Ishikawa (cell line): ENCODE data around the gene NT5E.

ENCODE experiments used
- CEBPB ChIP-seq: IDR thresholded peaks from 2 replicates; pipeline ENCODE4 v1.6.1; 2012
- CREB1 ChIP-seq: IDR thresholded peaks from 2 replicates; pipeline ENCODE4 v1.6.1; 2012; ENCODE audit warnings: low read depth
- EGR1 ChIP-seq: IDR thresholded peaks from 2 replicates; pipeline ENCODE4 v1.6.1; 2012
- EP300 ChIP-seq: IDR thresholded peaks from 2 replicates; pipeline ENCODE4 v1.6.1; 2012; ENCODE audit warnings: borderline replicate concordance
- FOXM1 ChIP-seq: IDR thresholded peaks from 2 replicates; pipeline ENCODE4 v1.6.1; 2012; ENCODE audit warnings: low read depth, borderline replicate concordance
- NFIC ChIP-seq: IDR thresholded peaks from 2 replicates; pipeline ENCODE4 v1.6.1; 2012
- RAD21 ChIP-seq: IDR thresholded peaks from 2 replicates; pipeline ENCODE4 v1.6.1; 2012; ENCODE audit warnings: low read depth
- TAF1 ChIP-seq: IDR thresholded peaks from 2 replicates; pipeline ENCODE4 v1.6.1; 2012; ENCODE audit warnings: low read depth, mild to moderate bottlenecking
- TCF12 ChIP-seq: IDR thresholded peaks from 2 replicates; pipeline ENCODE4 v1.6.1; 2012; ENCODE audit warnings: low read depth
- TEAD4 ChIP-seq: IDR thresholded peaks from 2 replicates; pipeline ENCODE4 v1.6.1; 2012
- YY1 ChIP-seq: IDR thresholded peaks from 2 replicates; pipeline ENCODE4 v1.6.1; 2012; ENCODE audit warnings: low read depth
- ZBTB7A ChIP-seq: IDR thresholded peaks from 2 replicates; pipeline ENCODE4 v1.6.1; 2012; ENCODE audit warnings: low read depth
- TF ChIP-seq, protein P1 (sequence below): IDR thresholded peaks from 2 replicates; pipeline ENCODE4 v1.6.1; 2012
- TF ChIP-seq, protein P2 (sequence below): IDR thresholded peaks from 2 replicates; pipeline ENCODE4 v1.6.1; 2012; ENCODE audit warnings: low read depth, mild to moderate bottlenecking
- TF ChIP-seq, protein P3 (sequence below): IDR thresholded peaks from 2 replicates; pipeline ENCODE4 v1.6.1; 2012

Gene NT5E

DNA sequence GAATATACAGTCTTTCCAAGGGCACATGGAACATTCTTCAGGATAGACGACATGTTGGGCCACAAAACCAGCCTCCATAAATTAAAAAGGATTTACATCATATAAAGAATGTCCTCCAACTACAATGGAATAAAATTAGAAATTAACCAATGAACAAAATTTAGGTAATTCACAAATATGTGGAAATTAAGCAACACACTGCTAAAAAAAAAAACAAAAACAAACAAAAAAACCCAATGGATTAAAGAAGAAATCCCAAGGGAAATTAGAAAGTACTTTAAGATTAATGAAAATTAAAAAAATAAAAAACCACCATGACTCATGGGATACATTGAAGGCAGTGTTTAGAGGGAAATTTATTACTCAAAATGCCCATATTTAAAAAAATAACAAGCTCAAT is 21.4 kb upstream of the NT5E start:
- TF ChIP-seq ZBTB7A (no peak), FOXM1 (no peak), CREB1 (no peak), YY1 (no peak), EGR1 (no peak), NFIC (no peak), RAD21 (no peak), EP300 (no peak), TCF12 (no peak)
- TF ChIP-seq, protein P1, sequence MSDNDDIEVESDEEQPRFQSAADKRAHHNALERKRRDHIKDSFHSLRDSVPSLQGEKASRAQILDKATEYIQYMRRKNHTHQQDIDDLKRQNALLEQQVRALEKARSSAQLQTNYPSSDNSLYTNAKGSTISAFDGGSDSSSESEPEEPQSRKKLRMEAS, result no peak
- TF ChIP-seq, protein P2, sequence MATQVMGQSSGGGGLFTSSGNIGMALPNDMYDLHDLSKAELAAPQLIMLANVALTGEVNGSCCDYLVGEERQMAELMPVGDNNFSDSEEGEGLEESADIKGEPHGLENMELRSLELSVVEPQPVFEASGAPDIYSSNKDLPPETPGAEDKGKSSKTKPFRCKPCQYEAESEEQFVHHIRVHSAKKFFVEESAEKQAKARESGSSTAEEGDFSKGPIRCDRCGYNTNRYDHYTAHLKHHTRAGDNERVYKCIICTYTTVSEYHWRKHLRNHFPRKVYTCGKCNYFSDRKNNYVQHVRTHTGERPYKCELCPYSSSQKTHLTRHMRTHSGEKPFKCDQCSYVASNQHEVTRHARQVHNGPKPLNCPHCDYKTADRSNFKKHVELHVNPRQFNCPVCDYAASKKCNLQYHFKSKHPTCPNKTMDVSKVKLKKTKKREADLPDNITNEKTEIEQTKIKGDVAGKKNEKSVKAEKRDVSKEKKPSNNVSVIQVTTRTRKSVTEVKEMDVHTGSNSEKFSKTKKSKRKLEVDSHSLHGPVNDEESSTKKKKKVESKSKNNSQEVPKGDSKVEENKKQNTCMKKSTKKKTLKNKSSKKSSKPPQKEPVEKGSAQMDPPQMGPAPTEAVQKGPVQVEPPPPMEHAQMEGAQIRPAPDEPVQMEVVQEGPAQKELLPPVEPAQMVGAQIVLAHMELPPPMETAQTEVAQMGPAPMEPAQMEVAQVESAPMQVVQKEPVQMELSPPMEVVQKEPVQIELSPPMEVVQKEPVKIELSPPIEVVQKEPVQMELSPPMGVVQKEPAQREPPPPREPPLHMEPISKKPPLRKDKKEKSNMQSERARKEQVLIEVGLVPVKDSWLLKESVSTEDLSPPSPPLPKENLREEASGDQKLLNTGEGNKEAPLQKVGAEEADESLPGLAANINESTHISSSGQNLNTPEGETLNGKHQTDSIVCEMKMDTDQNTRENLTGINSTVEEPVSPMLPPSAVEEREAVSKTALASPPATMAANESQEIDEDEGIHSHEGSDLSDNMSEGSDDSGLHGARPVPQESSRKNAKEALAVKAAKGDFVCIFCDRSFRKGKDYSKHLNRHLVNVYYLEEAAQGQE, result no peak

DNA sequence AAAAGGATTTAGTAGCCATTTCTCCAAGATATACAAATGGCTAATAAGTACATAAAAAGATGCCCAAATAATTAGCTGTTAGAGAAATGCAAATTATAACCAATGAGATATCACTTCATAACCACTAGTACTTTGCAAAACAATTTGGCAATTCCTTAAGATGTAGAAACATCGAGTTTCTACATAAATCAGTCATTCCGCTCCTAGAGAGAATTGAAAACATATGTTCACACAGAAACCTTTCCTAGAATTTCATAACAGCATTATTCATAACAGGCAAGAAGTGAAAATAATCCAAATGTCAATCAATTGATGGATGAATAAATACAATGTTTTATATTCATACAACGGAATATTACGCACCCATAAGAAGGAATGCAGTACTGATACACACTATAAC is 20.5 kb upstream of the NT5E start:
- TF ChIP-seq TCF12, result no peak
- TF ChIP-seq EP300, result no peak
- TF ChIP-seq, protein P2, result no peak
- TF ChIP-seq, protein P3, sequence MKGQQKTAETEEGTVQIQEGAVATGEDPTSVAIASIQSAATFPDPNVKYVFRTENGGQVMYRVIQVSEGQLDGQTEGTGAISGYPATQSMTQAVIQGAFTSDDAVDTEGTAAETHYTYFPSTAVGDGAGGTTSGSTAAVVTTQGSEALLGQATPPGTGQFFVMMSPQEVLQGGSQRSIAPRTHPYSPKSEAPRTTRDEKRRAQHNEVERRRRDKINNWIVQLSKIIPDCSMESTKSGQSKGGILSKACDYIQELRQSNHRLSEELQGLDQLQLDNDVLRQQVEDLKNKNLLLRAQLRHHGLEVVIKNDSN, result no peak
- no peak for TF ChIP-seq ZBTB7A
- no peak for TF ChIP-seq EGR1
- TF ChIP-seq CREB1, result no peak
- no peak for TF ChIP-seq FOXM1
- no peak for TF ChIP-seq RAD21
- TF ChIP-seq YY1, result no peak
- TF ChIP-seq NFIC, result no peak
- TF ChIP-seq CEBPB, result no peak
- TF ChIP-seq TAF1, result no peak
- TF ChIP-seq, protein P1, result no peak
- TF ChIP-seq TEAD4, result no peak

DNA sequence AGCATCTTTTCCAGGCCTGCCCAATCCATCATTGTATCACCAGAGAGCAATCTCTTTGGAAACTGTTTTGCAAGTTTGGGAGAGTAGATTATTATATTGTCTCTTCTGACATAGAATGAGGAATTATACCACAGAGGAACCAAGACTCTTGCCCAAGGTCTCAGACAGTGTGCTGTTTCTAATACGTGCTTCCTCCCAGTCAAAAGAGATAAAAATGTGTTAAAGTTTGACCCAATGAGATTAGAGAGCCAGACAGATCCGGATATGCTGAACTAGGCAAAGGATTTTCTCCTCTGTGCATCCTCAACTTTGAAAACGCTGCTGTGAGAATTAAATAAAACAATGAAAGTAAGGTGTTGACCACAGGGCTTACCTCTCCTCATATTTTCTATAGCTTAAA is 18.6 kb upstream of the NT5E start:
- TF ChIP-seq EGR1, result no peak
- no peak for TF ChIP-seq CREB1
- TF ChIP-seq, protein P2, result no peak
- TF ChIP-seq, protein P3, result no peak
- TF ChIP-seq ZBTB7A, result no peak

DNA sequence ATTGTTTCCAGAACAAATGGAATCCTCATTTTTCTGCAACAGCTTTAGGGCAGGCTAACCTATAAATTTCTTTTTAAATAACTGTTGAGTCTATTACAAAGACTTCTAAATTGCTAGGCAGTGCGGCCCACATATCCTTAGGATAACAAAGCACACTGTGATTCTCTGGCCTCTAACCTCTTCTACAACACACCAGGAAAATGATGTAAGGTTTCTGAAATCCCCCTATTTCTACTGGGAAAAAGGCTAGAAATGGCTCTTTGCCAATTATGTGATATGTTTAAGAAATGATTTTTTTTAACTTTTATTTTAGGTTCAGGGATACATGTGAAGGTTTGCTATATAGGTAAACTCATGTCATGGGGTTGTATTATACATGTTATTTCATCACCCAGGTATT is 17.3 kb upstream of the NT5E start:
- no peak for TF ChIP-seq CREB1
- TF ChIP-seq, protein P2, result no peak
- no peak for TF ChIP-seq TEAD4
- TF ChIP-seq FOXM1, result no peak
- no peak for TF ChIP-seq RAD21
- TF ChIP-seq ZBTB7A, result no peak
- TF ChIP-seq EP300, result no peak
- no peak for TF ChIP-seq EGR1
- no peak for TF ChIP-seq NFIC
